GM12891 (cell line): ENCODE data around the gene MRPS18B.

Experiments used
- PAX5 ChIP-seq: IDR thresholded peaks from 2 replicates; pipeline ENCODE4 v1.6.1; 2011; ENCODE audit warnings: low read length, moderate library complexity, mild to moderate bottlenecking; ENCODE audit not compliant: insufficient read depth, severe bottlenecking
- POLR2A ChIP-seq: IDR thresholded peaks from 2 replicates; pipeline ENCODE4 v1.6.1; 2011; ENCODE audit warnings: low read depth, low read length, control low read depth
- POLR2AphosphoS5 ChIP-seq: IDR thresholded peaks from 2 replicates; pipeline ENCODE4 v1.6.1; 2011; ENCODE audit warnings: low read depth, low read length, control low read depth
- POU2F2 ChIP-seq: IDR thresholded peaks from 2 replicates; pipeline ENCODE4 v1.6.1; 2011; ENCODE audit warnings: low read depth, mild to moderate bottlenecking, control low read depth, low read length, moderate library complexity
- SPI1 ChIP-seq: IDR thresholded peaks from 2 replicates; pipeline ENCODE4 v1.6.1; 2011; ENCODE audit warnings: low read depth, low read length, control low read depth
- TAF1 ChIP-seq: IDR thresholded peaks from 2 replicates; pipeline ENCODE4 v1.6.1; 2011; ENCODE audit warnings: low read depth, low read length, control low read depth

DNA sequence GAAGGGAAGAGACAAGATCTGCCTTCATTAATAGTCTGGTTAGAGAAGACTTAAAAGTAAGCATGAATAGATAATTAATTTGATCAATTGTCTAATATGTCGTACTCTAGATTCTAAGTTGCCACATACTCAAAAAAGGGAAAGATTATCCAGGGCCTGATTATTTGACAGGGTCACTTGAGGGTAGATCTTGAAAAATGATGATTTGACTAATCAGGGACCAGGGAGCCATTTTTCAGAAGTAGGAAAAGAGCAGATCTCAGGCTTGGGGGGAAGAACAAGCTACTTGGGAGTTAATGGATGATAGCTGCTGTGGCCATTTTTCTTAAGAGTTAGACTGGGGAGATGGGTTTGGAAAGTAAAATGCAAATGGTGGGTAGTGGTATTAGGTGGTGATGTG lies 25.4 kb upstream of the MRPS18B start:
- TF ChIP-seq TAF1 (no peak), POLR2A (no peak), POLR2AphosphoS5 (no peak), PAX5 (no peak), SPI1 (no peak), POU2F2 (no peak)
